HCT116 (cell line): Measurements from ENCODE around the gene PICALM.

Experiments
- CTCF ChIP-seq, 3 experiments: fragments of 200-600 bp in 1 of 3; sonication (generic) in 1 of 3; IDR thresholded peaks in 2 of 3; conservative IDR thresholded peaks in 1 of 3; 2 replicates each; pipeline ENCODE4 v1.5.1; 2012 to 2017; ENCODE audit warnings: low read depth in 2 of 3, low read length in 2 of 3, antibody characterized with exemption in 1 of 3, borderline replicate concordance in 1 of 3, control low read depth in 1 of 3, mild to moderate bottlenecking in 1 of 3, mixed read lengths in 1 of 3, mixed run types in 1 of 3, moderate library complexity in 1 of 3; ENCODE audit not compliant: insufficient read depth in 1 of 3
- FOSL1 ChIP-seq: IDR thresholded peaks from 2 replicates; pipeline ENCODE4 v1.6.1; 2012; ENCODE audit warnings: low read depth
- POLR2A ChIP-seq: IDR thresholded peaks from 2 replicates; pipeline ENCODE4 v1.7.0; 2011; ENCODE audit warnings: borderline replicate concordance; ENCODE audit not compliant: insufficient read depth, insufficient read length; ENCODE audit errors: extremely low read depth
- POLR2AphosphoS5 ChIP-seq: IDR thresholded peaks from 2 replicates; pipeline ENCODE4 v1.6.1; 2011; ENCODE audit warnings: mild to moderate bottlenecking, low read depth, low read length, moderate library complexity
- SIN3A ChIP-seq: IDR thresholded peaks from 2 replicates; pipeline ENCODE4 v1.6.1; 2012; ENCODE audit warnings: low read depth
- SP1 ChIP-seq: IDR thresholded peaks from 2 replicates; pipeline ENCODE4 v1.6.1; 2012; ENCODE audit warnings: low read depth
- YY1 ChIP-seq: IDR thresholded peaks from 2 replicates; pipeline ENCODE4 v1.6.1; 2011; ENCODE audit warnings: low read length, low read depth, moderate library complexity, mild to moderate bottlenecking; ENCODE audit not compliant: insufficient replicate concordance; ENCODE audit errors: extremely low read depth
- ZFX ChIP-seq: fragments of 450-650 bp; IDR thresholded peaks from 2 replicates; pipeline ENCODE4 v1.6.1; 2017

GRCh38 chr11:85965202-85965601, 103.7 kb downstream of the PICALM start:
- TF ChIP-seq POLR2A (no peak), CTCF (IDR thresholded peaks at IDR 0.05 in 2 of 3, conservative IDR thresholded peaks at IDR 0.05 in 1 of 3; ENCODE audit: borderline replicate concordance in 1 of 3, insufficient read depth in 1 of 3, low read depth in 2 of 3, low read length in 2 of 3) (no peak), SIN3A (no peak), YY1 (no peak), POLR2AphosphoS5 (no peak), SP1 (no peak), ZFX (no peak), FOSL1 (no peak)
